Brain microvascular endothelial cell (primary cell): ENCODE results near the gene SST.

ENCODE experiments used
- DNase-seq: peaks from one replicate; pipeline ENCODE4 v3.0.0-alpha.2; 2020
- H3K27ac ChIP-seq: fragments of 250-450 bp; sonication (Bioruptor Pico); 2 replicates; pipeline ENCODE4 v1.5.1; 2020; ENCODE audit warnings: mild to moderate bottlenecking, moderate library complexity
- H3K27me3 ChIP-seq: fragments of 250-450 bp; sonication (Bioruptor Pico); replicated peaks from 2 replicates; pipeline ENCODE4 v1.5.1; 2020; ENCODE audit warnings: mild to moderate bottlenecking
- H3K36me3 ChIP-seq: fragments of 250-450 bp; sonication (Bioruptor Pico); replicated peaks from 2 replicates; pipeline ENCODE4 v1.5.1; 2020; ENCODE audit warnings: mild to moderate bottlenecking
- H3K4me3 ChIP-seq: 2 replicates; pipeline ENCODE4 v1.5.1; 2011; ENCODE audit warnings: low read depth, mild to moderate bottlenecking, control low read depth, low read length, moderate library complexity
- CTCF ChIP-seq: IDR thresholded peaks from 2 replicates; pipeline ENCODE4 v1.5.1; 2011; ENCODE audit warnings: low read depth, mild to moderate bottlenecking, moderate library complexity, low read length, control low read depth, inconsistent platforms; ENCODE audit errors: missing control alignments
- in situ Hi-C: cut with HindIII; loops from 2 replicates; pipeline ENCODE4 v1.10.0; 2017; ENCODE audit warnings: low sequenced_read_pairs, low pct_ligation_motif_present

Gene SST

GRCh38 chr3:187667526-187667925 lies 2.7 kb downstream of the SST start:
- no peak for TF ChIP-seq CTCF
- no peaks in the 10 kb centered on the region for H3K27me3 ChIP-seq
- no peak overlapping the region for H3K4me3 ChIP-seq
- no peak for DNase-seq
- no peaks in the 10 kb centered on the region for H3K36me3 ChIP-seq
- in situ Hi-C loops = no loop called here
- H3K27ac ChIP-seq = no peak overlapping the region

- Histone ChIP-seq H3K27me3 (no peaks in the 10 kb centered on the region), H3K36me3 (no peaks in the 10 kb centered on the region), H3K27ac (no peak overlapping the region), H3K4me3 (no peak overlapping the region)
- in situ Hi-C loops = no loop called here
- TF ChIP-seq CTCF = no peak
- no peak for DNase-seq
Measured at GRCh38 chr3:187665764-187666402, 4.3 kb downstream of the SST start.

- in situ Hi-C loops = no loop called here
- Histone ChIP-seq H3K36me3 (no peaks in the 10 kb centered on the region), H3K4me3 (no peak overlapping the region), H3K27ac (no peak overlapping the region), H3K27me3 (no peaks in the 10 kb centered on the region)
- no peak for DNase-seq
- no peak for TF ChIP-seq CTCF
Measured at GRCh38 chr3:187665010-187665409, 5.2 kb downstream of the SST start.

- Histone ChIP-seq H3K36me3 (no peaks in the 10 kb centered on the region), H3K27me3 (no peaks in the 10 kb centered on the region), H3K27ac (no peak overlapping the region), H3K4me3 (no peak overlapping the region)
- no peak for TF ChIP-seq CTCF
- in situ Hi-C loops = no loop called here
- DNase-seq = no peak
Measured at GRCh38 chr3:187662848-187663409, 7.3 kb downstream of the SST start.

GRCh38 chr3:187661267-187661666 lies 8.9 kb downstream of the SST start:
- Histone ChIP-seq H3K4me3 (no peak overlapping the region), H3K36me3 (no peaks in the 10 kb centered on the region), H3K27me3 (no peaks in the 10 kb centered on the region), H3K27ac (no peak overlapping the region)
- in situ Hi-C loops = no loop called here
- no peak for TF ChIP-seq CTCF
- DNase-seq = no peak

GRCh38 chr3:187651282-187651681 lies 18.9 kb downstream of the SST start:
- in situ Hi-C loops = no loop called here
- no peak for DNase-seq
- no peak for TF ChIP-seq CTCF
- Histone ChIP-seq H3K4me3 (no peak overlapping the region), H3K27me3 (no peaks in the 10 kb centered on the region), H3K36me3 (no peaks in the 10 kb centered on the region), H3K27ac (no peak overlapping the region)
